HepG2 (cell line): ENCODE results near the gene DDX19B. TPM values are rescaled to one million over a fixed set of nuclear protein-coding genes. Genes with fewer than 3 reads are reported as not detected.
A peak's percentile ranks its signal among the peaks of the same experiment; 100 is the strongest.

ENCODE experiments used
- CHD4 ChIP-seq: fragments of 200-600 bp; sonication (generic); IDR thresholded peaks from 2 replicates; pipeline ENCODE4 v1.7.0; 2017; ENCODE audit warnings: mild to moderate bottlenecking, low read length, borderline replicate concordance
- KDM1A ChIP-seq: IDR thresholded peaks from 2 replicates; pipeline ENCODE4 v1.6.1; 2016; ENCODE audit warnings: missing compliant biosample characterization
- KMT2B ChIP-seq: IDR thresholded peaks from 2 replicates; pipeline ENCODE4 v1.6.1; 2016; ENCODE audit warnings: missing genetic modification reagents, missing compliant biosample characterization
- RARA ChIP-seq: IDR thresholded peaks from 2 replicates; pipeline ENCODE4 v1.6.1; 2016; ENCODE audit warnings: missing genetic modification reagents, missing compliant biosample characterization
- ZBED4 ChIP-seq: sonication (generic); formaldehyde crosslinking; IDR thresholded peaks from 2 replicates; pipeline ENCODE4 v1.4.0; 2020; ENCODE audit warnings: missing genetic modification reagents, borderline replicate concordance
- ZBTB40 ChIP-seq, 2 experiments: fragments of 450-650 bp in 1 of 2; sonication (generic) in 1 of 2; formaldehyde crosslinking in 1 of 2; IDR thresholded peaks; 2 replicates each; pipeline versions ENCODE4 v1.6.1 to v1.8.0; 2016 to 2022; ENCODE audit warnings: antibody characterized with exemption in 1 of 2, mild to moderate bottlenecking in 1 of 2, missing genetic modification reagents in 1 of 2
- polyA plus RNA-seq, 8 experiments: library from polyadenylated mRNA; depleted of rRNA in 3 of 8; stranded (reverse) in 7 of 8; unstranded in 1 of 8; fragments of >200 nt; fragmentation: Illumina TruSeq in 4 of 8; extraction: Trizol in 4 of 8; gene quantifications; 2 replicates each; pipeline versions ENCODE4 v1.2.1 to v1.2.3, GENCODE V29; 2011 to 2016; ENCODE audit warnings: low read depth in 4 of 8, missing spikeins in 1 of 8, mixed read lengths in 1 of 8; ENCODE audit not compliant: insufficient read depth in 1 of 8
- total RNA-seq, 5 experiments: library from RNA; depleted of rRNA; stranded (reverse); fragments of >200 nt; fragmentation: Illumina TruSeq; extraction: Trizol; gene quantifications; 2 replicates each; pipeline ENCODE4 v1.2.3, GENCODE V29; 2016; ENCODE audit warnings: low read depth in 1 of 5
- TF ChIP-seq, protein P1 (sequence below): sonication (generic); formaldehyde crosslinking; conservative IDR thresholded peaks from 2 replicates; pipeline ENCODE4 v1.4.0; 2020; ENCODE audit warnings: missing genetic modification reagents

Gene DDX19B
- total and polyA plus RNA-seq, 2 of the 13 experiments (the other 11 are each of a cell fraction or from before 2014, with no cell fraction given) = 36.2 to 40.0 TPM

DNA sequence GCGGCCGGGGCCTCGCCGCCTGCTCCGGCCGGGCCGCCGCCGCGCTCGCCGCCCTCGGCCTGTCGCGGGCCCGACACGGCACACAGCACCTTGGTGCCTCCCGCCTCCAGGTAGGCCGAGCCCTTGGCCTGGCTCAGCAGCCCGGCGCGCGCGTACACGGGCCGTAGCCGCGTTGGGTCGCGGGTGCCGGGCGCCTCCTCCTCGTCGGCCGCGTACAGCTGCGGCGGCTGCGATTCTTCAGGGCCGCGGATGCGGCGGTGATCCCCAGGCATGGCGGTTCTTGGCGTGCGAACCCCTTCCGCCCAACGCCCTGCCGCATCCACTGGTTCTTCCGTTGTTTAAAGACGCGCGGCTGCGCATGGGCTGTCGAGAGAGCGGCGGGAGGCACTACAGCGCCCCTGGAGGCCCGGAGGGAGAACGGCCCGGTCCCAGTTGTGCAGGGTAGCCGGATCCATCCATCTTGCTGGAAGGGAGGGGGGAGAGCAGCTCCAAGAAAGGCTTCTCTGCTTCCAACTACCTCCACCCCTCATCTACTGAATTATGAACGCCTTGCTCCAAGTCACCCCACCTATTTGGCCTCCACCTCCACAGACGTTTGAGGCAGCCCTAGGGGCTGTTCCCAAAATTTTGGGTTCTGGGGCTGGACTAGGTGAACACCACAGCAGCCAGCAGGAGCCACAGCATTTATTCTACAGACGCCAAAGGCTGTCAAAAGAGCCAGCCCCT is 47.2 kb upstream of the DDX19B start, which contains the start of gene EXOSC6 (continued):
- TF ChIP-seq ZBTB40 (IDR thresholded peaks at IDR 0.05) (no peak), ZBTB40 (CRISPR knock-in tag; IDR thresholded peaks at IDR 0.05) (peak; percentile 95), RARA (CRISPR knock-in tag) (peak; percentile 62), ZBED4 (CRISPR knock-in tag) (peak; percentile 89), CHD4 (no peak), KDM1A (CRISPR knock-in tag) (no peak; the same call in 1 of the 2 replicates), KMT2B (CRISPR knock-in tag) (peak; percentile 91)
- TF ChIP-seq, protein P1, sequence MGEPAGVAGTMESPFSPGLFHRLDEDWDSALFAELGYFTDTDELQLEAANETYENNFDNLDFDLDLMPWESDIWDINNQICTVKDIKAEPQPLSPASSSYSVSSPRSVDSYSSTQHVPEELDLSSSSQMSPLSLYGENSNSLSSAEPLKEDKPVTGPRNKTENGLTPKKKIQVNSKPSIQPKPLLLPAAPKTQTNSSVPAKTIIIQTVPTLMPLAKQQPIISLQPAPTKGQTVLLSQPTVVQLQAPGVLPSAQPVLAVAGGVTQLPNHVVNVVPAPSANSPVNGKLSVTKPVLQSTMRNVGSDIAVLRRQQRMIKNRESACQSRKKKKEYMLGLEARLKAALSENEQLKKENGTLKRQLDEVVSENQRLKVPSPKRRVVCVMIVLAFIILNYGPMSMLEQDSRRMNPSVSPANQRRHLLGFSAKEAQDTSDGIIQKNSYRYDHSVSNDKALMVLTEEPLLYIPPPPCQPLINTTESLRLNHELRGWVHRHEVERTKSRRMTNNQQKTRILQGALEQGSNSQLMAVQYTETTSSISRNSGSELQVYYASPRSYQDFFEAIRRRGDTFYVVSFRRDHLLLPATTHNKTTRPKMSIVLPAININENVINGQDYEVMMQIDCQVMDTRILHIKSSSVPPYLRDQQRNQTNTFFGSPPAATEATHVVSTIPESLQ (CRISPR knock-in tag) = 0 out of 2 replicates have a peak, but pooled peaks have one; percentile 67
